Hepatocyte (in vitro differentiated cells): Measurements from ENCODE around the gene NOTCH1.

Source experiments
- EZH2 ChIP-seq: fragments of 200-600 bp; sonication (generic); IDR thresholded peaks from 2 replicates; pipeline ENCODE4 v1.6.1; 2016; ENCODE audit warnings: antibody characterized with exemption, mild to moderate bottlenecking, borderline replicate concordance
- TF ChIP-seq, protein P1 (sequence below): fragments of 200-600 bp; sonication (generic); IDR thresholded peaks from 2 replicates; pipeline ENCODE4 v1.5.1; 2016; ENCODE audit warnings: antibody characterized with exemption, mild to moderate bottlenecking; ENCODE audit not compliant: poor library complexity

DNA sequence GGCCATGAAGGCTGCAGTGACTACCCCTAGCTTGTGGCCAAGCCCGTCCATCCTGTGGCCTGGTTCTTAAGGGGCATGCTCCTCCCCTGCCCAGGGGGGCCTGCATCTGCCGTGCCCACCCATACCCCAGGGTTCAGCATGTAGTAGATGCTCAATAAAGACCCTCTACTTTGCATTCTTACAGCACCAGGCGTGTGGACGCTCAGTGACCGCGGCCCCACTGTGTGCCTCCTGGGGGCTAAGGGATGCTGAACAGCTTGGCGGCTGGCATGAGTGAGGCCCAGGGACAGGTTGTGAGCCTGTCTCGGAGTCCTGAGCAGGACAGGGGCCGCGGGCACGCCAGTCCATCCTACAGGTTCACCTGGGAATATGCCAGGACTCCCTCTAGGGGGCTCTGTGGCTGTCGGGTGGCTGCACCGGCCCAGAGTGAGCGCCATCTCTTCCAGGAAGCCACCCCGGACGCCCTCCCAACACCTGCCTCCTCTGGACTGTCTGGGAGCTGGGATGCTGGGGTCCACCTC is 9.1 kb downstream of the NOTCH1 start:
- TF ChIP-seq, protein P1, sequence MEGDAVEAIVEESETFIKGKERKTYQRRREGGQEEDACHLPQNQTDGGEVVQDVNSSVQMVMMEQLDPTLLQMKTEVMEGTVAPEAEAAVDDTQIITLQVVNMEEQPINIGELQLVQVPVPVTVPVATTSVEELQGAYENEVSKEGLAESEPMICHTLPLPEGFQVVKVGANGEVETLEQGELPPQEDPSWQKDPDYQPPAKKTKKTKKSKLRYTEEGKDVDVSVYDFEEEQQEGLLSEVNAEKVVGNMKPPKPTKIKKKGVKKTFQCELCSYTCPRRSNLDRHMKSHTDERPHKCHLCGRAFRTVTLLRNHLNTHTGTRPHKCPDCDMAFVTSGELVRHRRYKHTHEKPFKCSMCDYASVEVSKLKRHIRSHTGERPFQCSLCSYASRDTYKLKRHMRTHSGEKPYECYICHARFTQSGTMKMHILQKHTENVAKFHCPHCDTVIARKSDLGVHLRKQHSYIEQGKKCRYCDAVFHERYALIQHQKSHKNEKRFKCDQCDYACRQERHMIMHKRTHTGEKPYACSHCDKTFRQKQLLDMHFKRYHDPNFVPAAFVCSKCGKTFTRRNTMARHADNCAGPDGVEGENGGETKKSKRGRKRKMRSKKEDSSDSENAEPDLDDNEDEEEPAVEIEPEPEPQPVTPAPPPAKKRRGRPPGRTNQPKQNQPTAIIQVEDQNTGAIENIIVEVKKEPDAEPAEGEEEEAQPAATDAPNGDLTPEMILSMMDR: no peak
- no peak for TF ChIP-seq EZH2
